T-helper 9 cell (primary cell): ENCODE measurements around the gene PTRHD1.
"Not testable (repeated sequence)": the region's sequence is repeated elsewhere in the genome, so short reads cannot be mapped to it uniquely, and the experiment has no call there.

Experiments
- DNase-seq: peaks from one replicate; pipeline ENCODE4 v3.0.0-alpha.2; 2020

Gene PTRHD1

DNA sequence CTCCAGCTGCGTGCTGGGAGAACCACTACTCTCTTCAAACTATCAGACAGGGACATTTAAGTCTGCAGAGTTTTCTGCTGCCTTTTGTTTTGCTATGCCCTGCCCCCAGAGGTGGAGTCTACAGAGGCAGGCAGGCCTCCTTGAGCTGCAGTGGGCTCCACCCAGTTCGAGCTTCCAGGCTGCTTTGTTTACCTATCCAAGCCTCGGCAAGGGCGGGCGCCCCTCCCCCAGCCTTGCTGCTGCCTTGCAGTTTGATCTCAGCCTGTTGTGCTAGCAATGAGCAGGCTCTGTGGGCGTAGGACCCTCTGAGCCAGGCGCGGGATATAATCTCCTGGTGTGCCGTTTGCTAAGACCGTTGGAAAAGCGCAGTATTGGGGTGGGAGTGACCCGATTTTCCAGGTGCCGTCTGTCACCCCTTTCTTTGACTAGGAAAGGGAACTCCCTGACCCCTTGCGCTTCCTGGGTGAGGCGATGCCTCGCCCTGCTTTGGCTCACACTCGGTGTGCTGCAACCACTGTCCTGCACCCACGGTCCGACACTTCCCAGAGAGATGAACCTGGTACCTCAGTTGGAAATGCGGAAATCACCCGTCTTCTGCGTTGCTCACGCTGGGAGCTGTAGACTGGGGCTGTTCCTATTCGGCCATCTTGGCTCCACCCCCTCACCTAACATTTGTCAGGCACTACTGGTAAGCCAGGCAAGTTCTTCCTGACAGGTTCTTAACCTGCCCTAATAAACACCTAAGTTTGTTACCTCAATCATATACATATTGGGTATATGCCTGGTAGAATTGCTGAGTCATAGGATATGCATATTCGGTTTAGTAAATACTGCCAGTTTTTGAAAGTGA is 12.8 kb upstream of the PTRHD1 start:
- not testable (repeated sequence) for DNase-seq

DNA sequence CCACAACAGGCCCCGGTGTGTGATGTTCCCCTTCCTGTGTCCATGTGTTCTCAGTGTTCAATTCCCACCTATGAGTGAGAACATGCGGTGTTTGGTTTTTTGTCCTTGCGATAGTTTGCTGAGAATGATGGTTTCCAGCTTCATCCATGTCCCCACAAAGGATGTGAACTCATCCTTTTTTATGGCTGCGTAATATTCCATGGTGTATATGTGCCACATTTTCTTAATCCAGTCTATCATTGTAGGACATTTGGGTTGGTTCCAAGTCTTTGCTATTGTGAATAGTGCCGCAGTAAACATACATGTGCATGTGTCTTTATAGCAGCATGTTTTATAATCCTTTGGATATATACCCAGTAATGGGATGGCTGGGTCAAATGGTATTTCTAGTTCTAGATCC is 7.3 kb upstream of the PTRHD1 start:
- DNase-seq: not testable (repeated sequence)

DNA sequence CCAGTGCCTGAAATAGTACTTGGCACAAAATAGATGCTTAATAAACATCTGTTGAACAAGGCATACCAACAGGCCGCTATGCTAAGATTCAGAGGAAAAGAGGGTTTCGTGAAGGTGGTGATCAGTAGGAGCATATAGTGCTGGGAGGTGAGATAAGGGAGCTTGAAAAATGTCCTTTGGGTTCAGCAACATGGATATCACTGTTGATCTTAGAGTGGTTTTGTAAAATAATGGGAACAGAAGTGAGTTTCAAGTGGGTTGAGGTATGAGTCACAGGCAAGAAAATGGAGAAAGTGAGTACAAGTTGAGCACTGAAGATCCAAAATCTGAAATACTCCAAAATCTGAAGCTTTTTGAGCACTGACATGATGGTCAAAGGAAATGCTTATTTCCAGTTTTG is 4.5 kb upstream of the PTRHD1 start:
- DNase-seq: no peak

DNA sequence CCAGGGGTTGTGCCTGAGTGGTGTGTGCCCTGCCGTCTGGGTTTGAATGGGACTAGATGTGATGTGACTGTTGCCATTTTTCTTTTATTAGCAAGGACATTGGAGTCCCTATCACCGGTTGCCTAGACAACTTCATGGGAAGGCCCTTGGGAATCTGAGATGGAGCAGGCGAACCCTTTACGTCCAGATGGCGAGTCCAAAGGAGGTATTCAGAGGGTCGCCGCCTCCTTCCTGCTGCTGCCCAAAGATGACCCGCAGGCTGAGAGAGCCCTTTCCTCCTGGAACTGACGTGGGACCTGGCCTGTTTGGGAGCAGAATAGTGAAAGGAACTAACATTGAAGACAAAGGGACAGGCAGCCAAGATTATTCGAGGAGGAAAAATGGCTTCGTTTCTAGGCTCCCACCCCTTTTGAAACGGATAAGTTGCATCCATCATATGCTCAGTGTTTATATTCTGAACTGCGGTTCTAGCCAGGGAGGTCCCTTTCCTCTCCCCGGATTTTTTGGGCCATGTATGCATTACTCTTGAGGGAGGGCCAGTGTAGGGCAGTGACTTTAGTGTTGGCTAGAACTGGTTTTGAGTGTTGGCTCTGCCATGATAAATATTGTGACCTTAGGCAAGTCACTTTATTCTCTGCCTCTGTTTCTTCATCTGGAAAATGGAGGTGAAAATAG is 707 bp upstream of the PTRHD1 start:
- no peak for DNase-seq

DNA sequence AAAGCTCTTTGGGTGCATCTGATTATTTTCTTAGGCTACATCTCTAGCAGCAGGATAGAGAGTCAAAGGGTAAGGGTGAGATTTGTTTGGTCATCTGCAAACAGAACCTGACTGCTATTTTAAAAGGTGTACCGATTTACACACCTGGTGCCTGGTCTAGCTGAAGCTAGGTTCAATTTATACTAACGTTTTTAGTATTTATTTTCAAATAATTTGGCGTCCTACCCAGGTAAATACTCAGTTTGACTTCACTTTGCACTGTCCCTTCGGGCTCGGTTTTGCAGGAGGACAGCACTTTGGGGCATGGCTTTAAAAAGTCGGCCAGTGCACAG is 683 bp downstream of the PTRHD1 start:
- no peak for DNase-seq

DNA sequence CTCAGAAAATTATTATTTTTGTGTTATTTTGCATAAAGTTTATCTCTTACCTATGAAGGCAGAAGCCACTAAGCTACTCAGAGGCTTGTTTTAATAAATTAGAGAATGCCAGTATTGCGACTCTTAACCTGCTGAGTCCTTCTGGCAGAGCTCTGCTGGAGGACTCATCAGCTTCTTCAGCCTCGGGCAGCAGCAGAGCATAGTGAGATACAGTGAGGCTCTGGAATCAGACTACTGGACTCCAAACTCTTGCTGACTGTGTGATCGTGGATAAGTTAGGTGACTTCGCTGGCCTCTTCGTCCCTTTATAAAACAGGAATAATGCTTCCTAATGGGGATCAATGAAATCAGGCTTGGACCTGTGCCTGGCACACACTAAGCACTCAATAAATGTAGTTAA is 1.7 kb downstream of the PTRHD1 start:
- DNase-seq: no peak

DNA sequence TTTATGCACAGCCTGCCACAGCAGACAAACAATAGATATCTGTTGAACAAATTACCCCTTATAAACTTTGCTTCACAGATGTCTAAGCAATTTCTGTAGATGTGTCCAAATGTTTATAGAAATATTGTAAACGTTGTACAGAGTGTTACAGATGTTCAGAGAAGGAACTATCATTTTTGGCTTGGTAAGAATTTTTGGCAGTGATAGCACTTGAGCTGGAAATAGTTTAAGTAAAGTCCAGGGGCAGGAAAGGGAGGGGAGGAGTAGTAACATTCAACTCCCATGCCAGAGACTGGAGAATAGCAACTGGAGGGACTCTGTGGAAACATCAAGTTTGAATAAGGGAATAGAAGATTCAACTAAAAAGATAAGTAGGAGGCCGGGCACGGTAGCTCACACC is 4.4 kb downstream of the PTRHD1 start:
- no peak for DNase-seq

DNA sequence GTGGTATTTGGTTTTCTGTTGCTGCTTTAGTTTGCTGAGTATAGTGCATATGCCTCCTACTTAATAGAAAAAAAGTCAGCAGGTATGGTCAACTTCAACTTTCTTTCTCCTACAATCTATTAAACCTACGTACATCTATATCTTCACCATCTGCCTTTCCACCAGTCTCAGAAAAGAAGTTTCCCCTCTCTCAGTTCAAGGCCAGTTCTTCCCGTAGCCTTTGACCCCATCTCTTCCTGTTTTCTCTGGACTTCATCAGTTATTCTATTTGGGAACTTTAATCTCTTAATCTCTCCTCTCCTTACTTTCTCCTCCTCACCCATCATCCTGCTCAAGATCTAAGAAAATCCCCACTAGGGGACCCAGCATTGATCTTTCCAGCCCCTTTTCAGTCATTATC is 5.7 kb downstream of the PTRHD1 start:
- DNase-seq: no peak

DNA sequence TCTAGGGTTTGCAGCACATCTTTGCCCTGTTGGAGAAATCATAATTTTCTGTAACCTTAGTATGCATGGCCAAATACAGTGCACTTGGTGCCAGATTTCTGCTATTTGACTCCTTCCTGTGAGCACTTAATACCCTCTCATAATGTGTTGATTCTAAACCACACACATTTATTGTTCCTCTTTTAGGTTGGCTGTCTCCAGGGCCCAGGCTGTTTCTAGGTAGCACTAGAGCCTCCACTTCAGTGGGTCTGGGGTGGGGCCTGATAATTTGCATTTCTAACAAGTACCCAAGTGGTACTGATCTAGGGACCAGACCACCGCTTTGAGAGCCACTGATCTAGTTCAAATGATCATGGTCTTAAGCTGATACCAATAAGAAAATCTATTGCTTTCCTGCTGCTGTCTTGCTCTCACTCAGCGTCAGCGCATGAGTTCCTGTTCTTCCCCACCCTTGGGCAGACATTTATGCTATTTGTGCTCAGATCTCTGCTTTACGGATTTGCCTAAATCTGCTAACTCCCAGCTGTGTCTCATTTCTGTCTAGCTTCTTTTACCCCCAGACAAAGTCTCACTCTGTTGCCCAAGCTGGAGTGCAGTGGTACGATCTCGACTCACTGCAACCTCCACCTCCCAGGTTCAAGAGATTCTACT is 7.4 kb downstream of the PTRHD1 start:
- no peak for DNase-seq

DNA sequence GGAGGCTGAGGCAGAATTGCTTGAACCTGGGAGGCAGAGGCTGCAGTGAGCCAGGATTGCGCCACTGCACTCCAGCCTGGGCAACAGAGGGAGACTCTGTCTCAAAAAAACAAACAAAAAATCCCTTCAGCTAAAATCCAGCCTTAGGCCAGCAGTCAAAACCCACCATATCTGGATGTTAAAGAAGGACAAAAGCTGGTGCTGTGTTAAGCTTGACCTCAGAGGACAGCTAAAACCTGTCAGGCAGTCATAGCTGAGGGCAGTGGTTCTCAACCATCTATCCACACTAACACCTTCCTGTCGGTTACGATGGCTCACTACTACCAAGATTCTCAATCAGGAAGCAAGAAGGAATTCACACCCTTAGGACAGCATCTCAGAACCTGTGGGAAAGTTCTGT is 9.6 kb downstream of the PTRHD1 start:
- DNase-seq: no peak

DNA sequence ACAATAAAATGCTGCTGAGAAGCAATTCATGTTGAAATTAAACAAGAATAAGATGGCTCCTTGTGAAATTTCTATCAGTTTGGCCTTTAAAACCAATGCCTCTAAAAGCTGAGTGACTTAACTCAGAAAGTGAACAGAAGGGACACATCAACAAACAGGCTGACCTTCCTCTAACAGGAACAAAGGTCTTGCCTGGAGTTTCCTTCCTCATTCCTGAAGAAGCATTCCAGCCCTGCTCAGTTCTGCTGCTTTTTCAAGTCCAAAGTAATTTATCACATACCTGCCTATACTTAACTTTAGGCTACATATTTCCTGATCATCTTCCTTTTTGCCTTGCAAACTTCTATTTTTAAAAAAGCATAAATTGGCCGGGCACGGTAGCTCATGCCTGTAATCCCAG is 14.1 kb downstream of the PTRHD1 start:
- no peak for DNase-seq

DNA sequence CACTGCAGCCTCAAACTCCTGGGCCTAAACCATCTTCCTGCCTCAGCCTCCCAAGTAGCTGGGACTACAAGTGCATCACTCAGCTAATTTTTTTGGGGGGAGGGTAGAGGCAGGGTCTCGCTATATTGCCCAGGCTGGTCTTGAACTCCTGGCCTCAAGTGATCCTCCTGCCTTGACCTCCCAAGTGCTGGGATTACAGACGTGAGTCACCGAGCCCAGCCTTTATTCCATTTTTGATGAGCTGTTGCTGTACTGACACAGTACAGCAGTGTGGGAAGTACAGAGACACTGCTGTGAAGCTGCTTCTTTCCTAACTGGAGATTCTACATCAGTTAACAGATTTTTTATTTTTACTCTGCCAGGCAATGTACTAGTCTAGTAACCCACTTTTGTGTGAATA is 18.8 kb downstream of the PTRHD1 start:
- DNase-seq: no peak

DNA sequence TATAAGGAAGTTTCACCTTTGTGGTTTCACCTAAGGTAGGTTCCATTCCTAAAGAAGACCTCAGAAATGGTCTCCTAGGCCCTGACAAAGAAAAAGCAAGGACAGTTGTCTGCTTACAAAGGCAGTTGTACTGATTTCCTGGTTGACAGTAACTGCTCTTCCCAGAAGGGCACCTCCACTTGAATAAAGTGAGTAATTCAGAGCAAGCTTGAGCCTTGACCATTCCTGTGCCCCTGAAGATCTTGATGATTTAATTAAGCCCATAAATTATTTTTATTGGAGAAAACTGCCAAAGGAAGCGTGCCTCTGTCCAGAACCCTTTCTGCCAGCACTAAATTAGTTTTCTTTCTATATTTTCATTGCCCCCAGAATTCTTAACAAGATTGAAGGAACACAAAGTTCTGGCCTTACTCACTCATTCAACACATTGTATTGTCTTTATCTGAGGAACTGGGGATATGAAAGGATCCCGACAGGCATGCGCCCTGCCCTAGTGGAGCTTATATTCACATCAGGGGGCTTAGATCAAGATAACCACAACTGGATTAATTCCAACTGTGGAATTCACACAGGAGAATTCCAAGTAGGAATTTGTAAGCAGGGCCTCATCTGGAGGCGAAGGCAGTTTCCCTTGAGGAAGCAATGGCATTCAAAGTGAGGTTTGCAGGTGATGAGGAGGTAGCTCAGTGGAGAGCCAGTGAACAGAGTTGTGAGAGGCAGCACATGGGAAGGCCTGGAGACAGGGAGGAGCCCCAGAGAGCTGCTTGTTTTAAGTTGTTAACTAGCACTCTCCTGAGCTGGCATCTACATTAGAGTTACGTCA is 21.2 kb downstream of the PTRHD1 start:
- DNase-seq: no peak

DNA sequence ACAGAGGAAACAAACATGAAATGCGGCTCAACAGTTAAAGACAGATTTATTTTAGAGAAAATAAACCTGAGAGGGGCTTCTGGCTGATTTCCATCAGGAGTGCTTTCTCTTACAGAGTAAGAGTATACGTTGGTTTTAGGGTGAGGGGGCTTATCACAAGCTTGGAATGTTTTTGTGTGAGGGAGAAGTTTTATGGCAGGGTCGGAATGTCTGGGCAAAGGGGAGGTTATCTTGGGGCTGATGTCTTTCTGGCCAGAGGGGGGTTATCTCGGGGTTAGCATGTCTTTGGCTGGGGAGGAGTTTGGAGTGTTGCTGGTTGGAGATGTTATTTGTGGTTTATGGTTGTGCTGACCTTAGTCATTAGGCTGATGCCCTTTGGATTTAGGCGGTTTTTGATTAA is 22.1 kb downstream of the PTRHD1 start:
- no peak for DNase-seq

DNA sequence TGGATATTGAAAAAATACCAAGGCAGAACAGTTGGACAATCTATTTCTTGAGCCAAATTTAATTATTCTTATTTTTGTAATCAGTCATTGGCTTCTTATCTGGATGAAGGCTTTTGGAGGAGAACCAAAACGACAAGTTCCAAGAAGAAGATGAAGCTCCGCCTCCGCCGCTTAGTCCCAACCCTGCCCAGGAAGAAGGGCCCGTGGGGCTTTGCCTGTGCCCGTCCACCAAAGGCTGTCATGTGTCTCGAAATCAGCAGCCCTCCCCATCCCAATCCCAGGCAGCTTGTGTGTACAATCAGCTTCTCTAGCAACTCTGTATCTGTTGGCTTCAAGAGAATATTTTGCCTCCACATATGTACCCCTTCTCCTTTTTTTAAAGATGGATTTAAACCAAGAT is 24.6 kb downstream of the PTRHD1 start:
- no peak for DNase-seq

DNA sequence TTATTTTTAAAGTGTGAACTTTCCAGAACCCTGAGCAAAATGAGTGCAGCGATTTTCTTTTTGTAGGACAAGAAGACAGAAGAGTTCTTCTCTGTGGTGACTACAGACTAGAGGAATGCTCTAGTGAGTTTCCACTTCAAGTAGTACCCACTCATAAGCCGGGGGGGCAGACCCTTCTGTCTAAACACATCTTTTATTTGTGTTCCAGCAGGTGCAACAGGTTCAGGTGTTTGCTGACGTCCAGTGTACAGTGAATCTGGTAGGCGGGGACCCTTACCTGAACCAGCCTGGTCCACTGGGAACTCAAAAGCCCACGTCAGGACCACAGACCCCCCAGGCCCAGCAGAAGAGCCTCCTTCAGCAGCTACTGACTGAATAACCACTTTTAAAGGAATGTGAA is 25.2 kb downstream of the PTRHD1 start:
- DNase-seq: no peak

DNA sequence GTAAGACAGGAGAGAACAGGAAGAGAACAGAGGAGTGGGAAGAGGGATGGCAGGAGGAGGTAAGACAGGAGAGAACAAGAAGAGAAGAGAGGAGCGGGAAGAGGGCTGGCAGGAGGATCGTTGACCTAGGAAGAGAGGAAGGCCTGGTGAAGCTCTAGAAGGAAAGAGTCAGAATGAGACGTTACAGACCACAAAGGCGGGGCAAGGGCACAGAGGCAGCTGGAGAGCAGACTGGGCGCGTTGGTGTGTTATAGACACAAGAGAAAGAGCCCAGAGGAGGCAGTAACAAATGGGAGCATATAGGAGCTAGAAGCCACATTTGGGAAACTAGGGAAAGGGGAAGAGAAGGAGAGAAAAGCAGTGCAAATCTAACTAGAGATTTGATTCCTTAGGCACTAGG is 26.6 kb downstream of the PTRHD1 start:
- no peak for DNase-seq

DNA sequence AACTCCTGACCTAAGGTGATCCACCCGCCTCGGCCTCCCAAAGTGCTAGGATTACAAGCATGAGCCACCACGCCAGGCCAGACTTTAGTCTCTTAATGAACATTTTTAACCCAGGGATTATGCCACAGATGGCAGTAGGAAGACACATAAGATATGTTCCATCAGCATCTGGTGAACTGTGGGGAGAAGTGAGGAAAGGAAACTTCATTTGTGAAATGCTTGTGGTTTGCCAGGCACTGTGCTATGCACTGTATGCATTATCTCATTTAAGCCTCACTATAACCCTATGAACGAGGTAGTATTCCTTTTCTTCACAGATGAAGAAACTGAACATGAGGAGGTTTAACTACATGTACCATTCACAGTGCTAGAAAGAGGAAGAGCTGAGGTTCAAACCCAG is 29.3 kb downstream of the PTRHD1 start:
- no peak for DNase-seq

DNA sequence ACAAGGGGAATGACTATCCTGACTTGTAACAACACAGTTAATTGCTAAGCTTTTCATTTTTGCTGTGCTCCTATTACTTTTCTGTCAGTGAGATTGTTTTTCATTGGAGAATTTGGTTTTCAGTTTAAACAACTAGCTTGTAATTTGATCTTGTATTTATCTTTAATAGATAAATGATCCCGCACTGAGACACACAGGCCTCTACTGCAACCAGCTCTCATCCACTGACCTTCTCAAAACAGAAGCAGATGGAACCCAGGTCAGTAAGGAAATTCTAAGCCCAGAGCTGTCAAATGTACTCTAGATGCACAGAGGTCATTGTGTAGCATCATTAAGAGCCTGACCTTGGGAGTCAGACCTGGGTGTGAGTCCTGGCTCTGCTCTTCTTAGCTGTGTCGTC is 30.7 kb downstream of the PTRHD1 start:
- DNase-seq: no peak

DNA sequence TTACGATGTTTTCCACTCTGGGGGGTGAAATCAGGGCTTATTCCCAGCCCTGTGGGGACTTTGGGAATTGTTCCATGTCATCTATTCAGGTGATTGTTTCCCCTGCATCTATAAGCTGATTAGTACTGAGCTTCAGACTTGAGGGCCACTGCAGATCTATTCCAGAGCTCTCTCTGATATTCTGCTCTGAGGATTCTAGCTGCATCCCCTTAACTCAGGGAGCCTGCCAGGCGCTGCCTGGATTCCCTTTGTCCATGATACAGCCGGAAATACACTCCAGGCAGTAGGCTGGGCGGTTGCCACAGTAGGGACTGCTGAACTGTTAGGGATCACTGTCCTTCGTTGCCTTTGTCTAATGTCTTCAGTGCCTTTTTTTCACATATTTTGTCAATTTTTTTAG is 31.3 kb downstream of the PTRHD1 start:
- DNase-seq: no peak

DNA sequence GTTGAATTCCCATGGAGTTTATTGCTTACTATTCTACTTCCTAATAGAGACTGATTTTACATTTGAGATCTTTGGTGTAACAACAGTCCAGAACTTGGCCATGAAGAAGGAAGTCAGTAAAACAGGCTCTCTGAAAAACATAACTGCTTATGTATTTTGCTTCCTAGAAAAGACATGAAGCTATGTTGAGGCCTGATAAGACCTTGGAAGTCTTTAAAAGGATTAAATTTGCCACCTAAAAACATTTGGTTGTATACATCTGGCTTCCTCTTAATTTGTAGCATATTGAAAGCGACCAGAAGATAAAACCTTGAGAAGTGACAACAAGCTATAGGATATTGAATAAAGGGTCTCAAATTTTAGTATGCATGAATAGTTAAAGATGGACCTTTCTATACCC is 36.4 kb downstream of the PTRHD1 start:
- DNase-seq: no peak

DNA sequence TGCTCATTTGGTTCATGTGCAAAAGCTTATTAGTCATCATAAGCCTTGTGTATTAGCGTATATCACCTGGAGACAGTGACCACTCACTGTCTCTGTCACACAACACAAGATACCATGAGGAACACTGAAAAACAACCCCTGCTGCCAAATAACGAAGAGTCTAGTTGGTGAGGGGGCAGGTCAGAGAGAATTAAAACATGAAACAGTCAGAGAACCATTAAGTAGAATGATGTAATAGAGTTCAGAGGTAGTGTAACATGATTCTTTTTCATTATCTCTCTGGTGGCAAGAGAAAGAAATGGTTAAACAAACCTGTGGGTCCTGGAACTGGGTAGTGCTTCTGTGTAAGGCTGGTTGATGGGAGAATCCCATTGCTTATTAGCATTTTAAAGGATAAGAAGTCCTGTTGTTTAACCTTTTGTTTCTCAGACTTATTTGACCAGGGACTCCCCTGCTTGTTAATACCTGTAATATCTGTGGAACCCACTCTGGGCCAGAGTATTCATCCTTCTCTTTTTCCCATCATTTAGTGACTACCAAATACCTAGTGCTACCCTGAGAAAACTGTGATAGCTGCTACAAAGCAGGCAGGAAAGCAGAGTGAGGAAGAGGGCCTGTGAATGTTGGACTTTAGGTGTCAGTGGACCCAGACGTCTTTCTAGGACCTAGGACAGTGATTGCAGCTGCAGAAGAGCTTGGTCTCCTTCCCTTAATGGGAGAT is 38.0 kb downstream of the PTRHD1 start:
- no peak for DNase-seq
